Calu3 (cell line): Measurements from ENCODE around the gene TAGLN2. TPM values are rescaled to one million over a fixed set of nuclear protein-coding genes. Genes with fewer than 3 reads are reported as not detected.

ENCODE experiments used
- BruUV-seq: library from RNA; stranded (reverse); fragments of 400-500 nt; replicated peaks from 2 replicates; lab custom pipeline; 2021; lab: Mats Ljungman, UMichigan
- CTCF ChIA-PET: fragments of 300-600 bp; sonication (Branson Sonifier 250); formaldehyde crosslinking; loops from one replicate; lab custom pipeline; 2022; ENCODE audit warnings: antibody characterized with exemption; lab: Charles Lee
- DNase-seq: peaks from one replicate; pipeline ENCODE4 v3.0.0; 2022
- H3K27ac Mint-ChIP-seq: one replicate; pipeline ENCODE4 v1.8.0; 2022; ENCODE audit warnings: mixed read lengths; ENCODE audit not compliant: unreplicated experiment
- H3K27me3 Mint-ChIP-seq: one replicate; pipeline ENCODE4 v1.8.0; 2022; ENCODE audit warnings: mixed read lengths; ENCODE audit not compliant: unreplicated experiment
- H3K36me3 Mint-ChIP-seq: one replicate; pipeline ENCODE4 v1.8.0; 2022; ENCODE audit warnings: mild to moderate bottlenecking, moderate library complexity, mixed read lengths; ENCODE audit not compliant: insufficient read depth, unreplicated experiment
- H3K4me1 Mint-ChIP-seq: one replicate; pipeline ENCODE4 v1.8.0; 2022; ENCODE audit warnings: mild to moderate bottlenecking, low read depth, mixed read lengths; ENCODE audit not compliant: unreplicated experiment
- H3K4me3 Mint-ChIP-seq: one replicate; pipeline ENCODE4 v1.8.0; 2022; ENCODE audit warnings: mild to moderate bottlenecking, low read depth, moderate library complexity, mixed read lengths; ENCODE audit not compliant: unreplicated experiment
- H3K9me3 Mint-ChIP-seq: one replicate; pipeline ENCODE4 v1.8.0; 2022; ENCODE audit warnings: low read depth, mixed read lengths; ENCODE audit not compliant: unreplicated experiment
- intact Hi-C: fragments of 100-400 bp; cut with micrococcal nuclease; formaldehyde crosslinking; loops from one replicate; pipeline ENCODE4 v1.10.0; 2022; ENCODE audit not compliant: unreplicated experiment
- total RNA-seq: library from RNA; stranded (reverse); gene quantifications from 2 replicates; pipeline ENCODE4 v1.2.3, GENCODE V29; 2022
- TF ChIP-seq, protein P1 (sequence below): fragments of 200-600 bp; IDR thresholded peaks from one replicate; pipeline ENCODE4 v1.8.0; 2022; ENCODE audit warnings: antibody characterized with exemption; ENCODE audit not compliant: unreplicated experiment

TAGLN2 gene
- total RNA-seq, 1 experiment from 2014 or later, result 708 TPM

DNA sequence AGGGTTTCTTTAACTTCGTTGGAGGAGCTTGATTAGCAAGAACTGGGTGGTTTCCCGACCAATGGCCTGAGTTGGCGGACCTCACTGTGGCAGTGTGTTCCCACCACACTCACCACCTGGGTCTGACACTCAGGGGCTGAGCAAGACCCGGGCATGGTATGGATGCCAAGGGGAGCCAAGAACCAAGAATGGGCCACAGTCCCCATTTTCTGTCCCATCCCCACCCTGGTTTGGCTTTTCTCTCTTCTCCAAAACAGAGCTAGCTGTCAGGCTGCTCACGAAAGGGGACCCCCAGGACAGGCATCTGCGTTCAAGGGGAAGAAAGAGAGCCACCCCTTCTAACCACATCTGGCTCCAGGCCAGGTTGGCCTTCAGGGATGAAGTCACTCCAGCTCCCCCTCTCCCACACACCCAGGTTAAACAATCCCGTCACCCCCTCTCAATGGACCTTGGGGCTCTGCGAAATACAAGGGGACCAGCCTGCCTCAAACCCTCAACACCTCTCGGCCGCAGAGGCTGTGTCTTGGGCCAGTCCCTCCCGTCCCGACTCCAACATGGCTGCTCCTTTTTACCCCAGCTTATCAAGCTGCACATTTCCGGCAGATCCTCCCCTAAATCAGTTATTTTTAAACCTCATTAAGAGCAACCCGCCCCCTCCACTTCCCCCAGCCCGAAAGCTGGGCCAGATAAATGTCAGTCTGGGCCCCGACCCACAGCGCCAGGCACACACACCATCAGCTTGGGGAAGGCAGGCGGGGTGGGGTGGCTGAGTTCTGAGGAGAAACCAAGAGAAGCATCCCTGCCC, 3.4 kb downstream of the TAGLN2 start:
- Mint-ChIP-seq H3K36me3 (peaks cover 90% of the 10 kb centered on the region), H3K4me1 (peaks cover 66% of the 10 kb centered on the region), H3K9me3 (no peaks in the 10 kb centered on the region), H3K27ac (peak overlapping the region; percentile 97), H3K4me3 (peak overlapping the region; percentile 83), H3K27me3 (no peaks in the 10 kb centered on the region)
- peak; percentile 31 for DNase-seq
- CTCF ChIA-PET, result interaction anchor here (0.6 to 6.6 kb wide), 6 partner anchors 8 to 86 kb away, joined by 3 to 42 read pairs (median 4); partner anchors contain the start of genes CFAP45 and IGSF9
- BruUV-seq, result TSS peak; percentile 1
- intact Hi-C loops, result no loop called here
- TF ChIP-seq, protein P1, sequence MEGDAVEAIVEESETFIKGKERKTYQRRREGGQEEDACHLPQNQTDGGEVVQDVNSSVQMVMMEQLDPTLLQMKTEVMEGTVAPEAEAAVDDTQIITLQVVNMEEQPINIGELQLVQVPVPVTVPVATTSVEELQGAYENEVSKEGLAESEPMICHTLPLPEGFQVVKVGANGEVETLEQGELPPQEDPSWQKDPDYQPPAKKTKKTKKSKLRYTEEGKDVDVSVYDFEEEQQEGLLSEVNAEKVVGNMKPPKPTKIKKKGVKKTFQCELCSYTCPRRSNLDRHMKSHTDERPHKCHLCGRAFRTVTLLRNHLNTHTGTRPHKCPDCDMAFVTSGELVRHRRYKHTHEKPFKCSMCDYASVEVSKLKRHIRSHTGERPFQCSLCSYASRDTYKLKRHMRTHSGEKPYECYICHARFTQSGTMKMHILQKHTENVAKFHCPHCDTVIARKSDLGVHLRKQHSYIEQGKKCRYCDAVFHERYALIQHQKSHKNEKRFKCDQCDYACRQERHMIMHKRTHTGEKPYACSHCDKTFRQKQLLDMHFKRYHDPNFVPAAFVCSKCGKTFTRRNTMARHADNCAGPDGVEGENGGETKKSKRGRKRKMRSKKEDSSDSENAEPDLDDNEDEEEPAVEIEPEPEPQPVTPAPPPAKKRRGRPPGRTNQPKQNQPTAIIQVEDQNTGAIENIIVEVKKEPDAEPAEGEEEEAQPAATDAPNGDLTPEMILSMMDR, result no peak

DNA sequence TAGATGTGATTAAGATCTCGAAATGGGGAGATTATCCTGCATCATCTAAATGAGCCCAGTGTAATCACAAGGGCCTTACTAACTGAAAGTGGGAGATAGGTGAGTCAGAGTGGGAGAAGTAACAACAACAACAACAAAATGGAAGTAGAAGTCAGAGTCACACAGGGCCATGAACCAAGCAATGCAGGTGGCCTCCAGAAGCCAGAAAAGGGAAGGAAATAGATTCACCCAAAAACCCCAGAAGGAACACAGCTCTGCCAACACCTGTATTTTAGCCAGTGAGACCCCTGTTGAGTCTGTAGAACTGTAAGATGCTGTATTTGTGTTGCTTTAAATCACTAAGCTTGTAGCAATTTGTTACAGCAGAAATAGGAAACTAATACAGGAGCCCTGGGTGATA, 4.1 kb downstream of the TAGLN2 start:
- CTCF ChIA-PET, result interaction anchor here (0.9 to 6.6 kb wide), 2 partner anchors 25 to 28 kb away, joined by 3 to 42 read pairs; partner anchors contain the start of gene IGSF9
- H3K4me3 Mint-ChIP-seq, result peak overlapping the region; percentile 83

DNA sequence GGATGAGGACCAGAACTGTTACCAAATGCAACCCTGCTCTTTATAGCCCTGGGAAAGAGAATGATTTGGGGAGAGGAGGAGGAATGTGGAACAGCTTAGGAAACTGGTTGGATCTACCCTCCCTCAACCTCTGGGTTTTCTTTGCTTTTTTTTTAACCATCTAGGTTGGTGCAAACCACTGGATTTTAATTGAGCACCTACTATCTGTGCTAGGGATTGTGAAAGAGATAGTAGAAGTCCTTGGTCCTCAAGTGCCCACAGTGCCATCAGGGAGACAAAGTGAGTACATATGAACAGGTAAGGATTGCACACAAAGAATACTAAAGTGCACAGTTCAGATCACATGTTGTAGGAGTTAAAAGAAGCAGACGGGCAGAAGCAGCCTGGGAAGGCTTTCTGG, 4.7 kb downstream of the TAGLN2 start:
- Mint-ChIP-seq H3K4me1 (peaks cover 69% of the 10 kb centered on the region), H3K27me3 (no peaks in the 10 kb centered on the region), H3K36me3 (peaks cover 90% of the 10 kb centered on the region), H3K27ac (peak overlapping the region; percentile 81), H3K9me3 (no peaks in the 10 kb centered on the region), H3K4me3 (peak overlapping the region; percentile 83)
- DNase-seq, result no peak
- TF ChIP-seq, protein P1, result no peak
- intact Hi-C loops, result no loop called here
- BruUV-seq, result no TSS peak
- CTCF ChIA-PET, result no interaction called here

More for the DNA sequence above, 4.1 kb downstream of the TAGLN2 start:
- TF ChIP-seq, protein P1, result no peak
- H3K9me3 Mint-ChIP-seq, result no peaks in the 10 kb centered on the region
- intact Hi-C loops, result no loop called here
- no peaks in the 10 kb centered on the region for H3K27me3 Mint-ChIP-seq
- peaks cover 92% of the 10 kb centered on the region for H3K36me3 Mint-ChIP-seq
- no TSS peak for BruUV-seq
- DNase-seq, result no peak
- H3K4me1 Mint-ChIP-seq, result peaks cover 67% of the 10 kb centered on the region
- H3K27ac Mint-ChIP-seq, result peak overlapping the region; percentile 81

DNA sequence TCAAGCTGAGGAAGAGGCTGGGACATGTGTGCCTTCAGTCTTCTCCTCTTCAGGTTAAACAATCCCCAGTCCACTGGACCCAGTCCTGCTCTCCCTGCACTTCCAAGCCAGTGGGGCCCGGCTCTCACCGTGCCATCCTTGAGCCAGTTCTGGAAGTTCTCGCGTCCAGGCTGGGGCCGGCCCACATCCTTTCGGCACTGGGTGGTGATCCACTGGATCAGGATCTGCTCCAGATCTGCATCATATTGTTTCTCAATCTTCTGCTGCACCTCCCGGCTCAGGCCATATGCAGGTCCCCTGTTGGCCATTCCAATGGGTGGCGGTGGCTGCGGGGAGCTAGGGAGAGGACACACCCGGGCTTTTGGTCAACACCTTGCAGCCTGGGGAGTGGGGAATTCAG, 5.1 kb downstream of the TAGLN2 start:
- H3K27ac Mint-ChIP-seq, result no peak overlapping the region
- H3K36me3 Mint-ChIP-seq, result peaks cover 86% of the 10 kb centered on the region
- H3K4me3 Mint-ChIP-seq, result no peak overlapping the region
- CTCF ChIA-PET, result no interaction called here
- no TSS peak for BruUV-seq
- TF ChIP-seq, protein P1, result no peak
- no peaks in the 10 kb centered on the region for H3K27me3 Mint-ChIP-seq
- DNase-seq, result no peak
- H3K9me3 Mint-ChIP-seq, result no peaks in the 10 kb centered on the region
- intact Hi-C loops, result no loop called here
- H3K4me1 Mint-ChIP-seq, result peaks cover 73% of the 10 kb centered on the region
